Measurements from ENCODE around the gene PHOX2B.

The PHOX2B gene

DNA sequence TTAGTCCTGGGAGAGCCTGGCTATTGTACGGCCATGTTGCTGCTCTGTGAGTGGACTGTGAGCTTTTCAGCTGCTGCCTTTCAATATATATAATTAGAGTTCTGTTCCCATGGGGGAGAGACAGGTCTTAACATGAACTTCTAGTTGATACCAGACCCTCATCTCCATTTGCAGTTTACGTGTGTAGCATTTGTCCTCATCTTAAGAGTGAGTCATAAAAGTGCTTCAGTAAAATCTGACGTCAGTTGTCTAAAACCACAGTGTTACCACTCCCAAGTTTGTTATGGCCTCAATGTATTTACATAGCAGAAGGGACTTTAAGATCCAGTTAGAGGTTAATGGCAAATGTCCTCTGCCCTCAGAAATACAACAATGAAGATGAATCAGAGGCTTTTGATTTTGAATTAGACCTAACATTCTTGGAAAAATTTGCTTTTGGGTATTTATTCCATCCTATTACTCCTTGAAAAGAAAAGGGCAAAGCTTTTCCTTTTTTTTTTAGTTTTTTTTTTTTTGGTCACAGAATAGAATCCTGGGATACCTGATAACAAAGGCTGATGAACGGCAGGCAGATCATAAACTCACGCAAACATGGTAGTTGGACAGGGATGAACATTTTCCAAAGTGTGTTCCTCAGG, 38.6 kb downstream of the PHOX2B start:
- DNase-seq = no peak

DNA sequence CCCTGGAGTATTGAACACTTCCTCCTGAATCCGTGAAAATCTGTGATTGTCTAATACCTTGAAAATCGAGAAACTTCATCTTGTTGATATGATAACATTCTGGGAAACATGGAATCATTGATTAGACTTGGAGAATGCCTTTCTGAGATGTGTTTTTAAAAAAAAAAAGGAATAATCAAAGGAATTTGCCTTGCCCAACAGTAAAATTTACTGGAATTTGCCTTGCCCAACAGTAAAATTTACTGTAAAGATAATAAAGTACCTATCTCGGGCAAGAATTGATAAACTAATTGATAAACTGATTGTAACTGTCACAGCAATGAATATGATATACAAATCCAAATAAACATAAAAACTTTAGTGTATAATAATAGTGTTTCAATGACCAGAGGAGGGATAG, 44.7 kb downstream of the PHOX2B start:
- DNase-seq = no peak

GRCh38 chr4:41702770-41703169, 45.8 kb downstream of the PHOX2B start:
- DNase-seq = no peak

DNA sequence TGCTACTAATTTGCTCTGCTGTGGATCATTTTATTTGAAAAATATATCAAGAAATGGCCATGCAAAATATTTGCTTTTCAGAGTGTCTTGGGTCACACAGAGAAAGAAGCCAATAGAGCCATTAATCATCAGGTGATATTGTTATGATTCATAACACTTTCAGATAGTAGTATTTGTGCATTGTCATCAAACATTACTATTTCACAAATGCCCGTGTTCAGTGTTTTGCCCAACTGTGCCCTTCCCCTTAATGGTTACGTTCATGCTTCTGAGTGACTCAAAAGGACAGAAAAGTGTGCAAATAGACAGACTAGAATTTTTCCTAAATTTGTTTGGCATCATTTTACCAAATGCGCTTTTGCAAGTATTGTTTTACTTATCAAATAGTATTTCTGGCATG, 46.5 kb downstream of the PHOX2B start:
- DNase-seq = no peak

- DNase-seq = no peak
Observed at GRCh38 chr4:41696763-41697162, 51.8 kb downstream of the PHOX2B start.

GRCh38 chr4:41696131-41696530, 52.4 kb downstream of the PHOX2B start:
- no peak for DNase-seq
